Endodermal cell (in vitro differentiated cells): ENCODE data around the gene DUSP16. TPM values are rescaled to one million over a fixed set of nuclear protein-coding genes. Genes with fewer than 3 reads are reported as not detected.

Experiments
- DNase-seq: peaks from one replicate; pipeline ENCODE4 v3.0.0-alpha.2; 2017
- H3K27ac ChIP-seq: 2 replicates; pipeline ENCODE4 v1.5.1; 2013; ENCODE audit warnings: mild to moderate bottlenecking, low read depth, low read length, moderate library complexity
- H3K27me3 ChIP-seq: 2 replicates; pipeline ENCODE4 v1.6.1; 2013; ENCODE audit warnings: mild to moderate bottlenecking, low read length, moderate library complexity; ENCODE audit not compliant: insufficient read depth, control insufficient read depth, poor library complexity, severe bottlenecking
- H3K36me3 ChIP-seq: 2 replicates; pipeline ENCODE4 v1.7.0; 2013; ENCODE audit warnings: mild to moderate bottlenecking, low read length, moderate library complexity; ENCODE audit not compliant: control insufficient read depth, insufficient read depth
- H3K4me1 ChIP-seq: one replicate; pipeline ENCODE4 v1.7.0; 2013; ENCODE audit warnings: low read length; ENCODE audit not compliant: control insufficient read depth, insufficient read depth
- H3K4me3 ChIP-seq: 2 replicates; pipeline ENCODE4 v1.5.1; 2013; ENCODE audit warnings: mild to moderate bottlenecking, low read length, moderate library complexity
- H3K9ac ChIP-seq: 2 replicates; pipeline ENCODE4 v1.6.1; 2013; ENCODE audit warnings: mild to moderate bottlenecking, low read length, moderate library complexity; ENCODE audit not compliant: poor library complexity, severe bottlenecking; ENCODE audit errors: extremely low read depth
- H3K9me3 ChIP-seq: 2 replicates; pipeline ENCODE4 v1.6.1; 2013; ENCODE audit warnings: mild to moderate bottlenecking, low read length, moderate library complexity; ENCODE audit not compliant: control insufficient read depth
- H3K27ac Mint-ChIP-seq: 2 replicates; pipeline ENCODE4 v1.8.0; 2020; ENCODE audit warnings: mixed read lengths
- H3K27me3 Mint-ChIP-seq: 2 replicates; pipeline ENCODE4 v1.8.0; 2021; ENCODE audit warnings: mild to moderate bottlenecking, mixed read lengths; ENCODE audit not compliant: insufficient read depth
- H3K36me3 Mint-ChIP-seq: 2 replicates; pipeline ENCODE4 v1.8.0; 2020; ENCODE audit warnings: low read depth, mixed read lengths
- H3K4me1 Mint-ChIP-seq: 2 replicates; pipeline ENCODE4 v1.8.0; 2020; ENCODE audit warnings: mixed read lengths
- H3K4me3 Mint-ChIP-seq: 2 replicates; pipeline ENCODE4 v1.8.0; 2020; ENCODE audit warnings: mild to moderate bottlenecking, moderate library complexity, mixed read lengths
- H3K9me3 Mint-ChIP-seq: 2 replicates; pipeline ENCODE4 v1.8.0; 2020; ENCODE audit warnings: mild to moderate bottlenecking, mixed read lengths
- WGBS, 2 experiments: methylation state at CpG; one replicate each; pipeline versions ENCODE4 v1.1.5 to v1.1.7; 2013; ENCODE audit warnings: missing lambda C conversion rate in 2 of 2, mixed read lengths in 1 of 2; ENCODE audit not compliant: insufficient coverage in 1 of 2, insufficient read length in 1 of 2; 5-methylcytosine and 5-hydroxymethylcytosine counted together
- total RNA-seq, 2 donors: library from RNA; stranded (reverse); fragmentation: NEBNext Ultra II Directional in 1 of 2; extraction: Animal tissue kit (Norgen Biotek cat#: 25700) in 1 of 2; gene quantifications; 2 replicates in 1 of 2; 3 replicates in 1 of 2; pipeline ENCODE4 v1.2.1, GENCODE V29; 2021
- TF ChIP-seq, protein P1 (sequence below): fragments of 200-600 bp; sonication (generic); conservative IDR thresholded peaks from 2 replicates; pipeline ENCODE4 v1.5.0; 2021; ENCODE audit warnings: antibody characterized with exemption, mild to moderate bottlenecking

DUSP16 gene
- total RNA-seq, 2 donors from 2014 or later = 28.1 to 42.5 TPM

DNA sequence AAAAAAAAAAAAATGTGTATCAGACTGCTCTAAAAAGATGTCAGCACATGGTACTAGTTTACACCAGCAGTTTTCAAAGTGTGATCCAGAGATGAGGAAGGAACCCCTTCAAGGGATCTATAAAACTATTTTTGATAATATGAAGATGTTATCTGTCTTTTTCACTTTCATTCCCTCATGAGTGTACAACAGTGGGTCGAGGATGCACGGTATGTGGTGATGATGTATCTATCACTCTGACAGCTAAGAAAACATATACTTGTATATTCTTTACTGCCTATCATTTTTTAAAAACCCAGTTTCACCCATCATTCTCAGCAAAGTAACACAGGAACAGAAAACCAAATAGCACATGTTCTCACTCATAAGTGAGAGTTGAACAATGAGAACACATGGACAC lies 12.4 kb downstream of the DUSP16 start:
- Histone ChIP-seq H3K27me3 (no peaks in the 10 kb centered on the region), H3K9me3 (no peaks in the 10 kb centered on the region), H3K4me1 (no peaks in the 10 kb centered on the region), H3K9ac (no peak overlapping the region), H3K4me3 (no peak overlapping the region), H3K27ac (no peak overlapping the region), H3K36me3 (peaks cover 17% of the 10 kb centered on the region)
- Mint-ChIP-seq H3K9me3 (no peaks in the 10 kb centered on the region), H3K36me3 (peaks cover 27% of the 10 kb centered on the region), H3K4me3 (no peak overlapping the region), H3K4me1 (peaks cover 4% of the 10 kb centered on the region), H3K27me3 (no peaks in the 10 kb centered on the region), H3K27ac (peak overlapping the region; percentile 17)
- TF ChIP-seq, protein P1, sequence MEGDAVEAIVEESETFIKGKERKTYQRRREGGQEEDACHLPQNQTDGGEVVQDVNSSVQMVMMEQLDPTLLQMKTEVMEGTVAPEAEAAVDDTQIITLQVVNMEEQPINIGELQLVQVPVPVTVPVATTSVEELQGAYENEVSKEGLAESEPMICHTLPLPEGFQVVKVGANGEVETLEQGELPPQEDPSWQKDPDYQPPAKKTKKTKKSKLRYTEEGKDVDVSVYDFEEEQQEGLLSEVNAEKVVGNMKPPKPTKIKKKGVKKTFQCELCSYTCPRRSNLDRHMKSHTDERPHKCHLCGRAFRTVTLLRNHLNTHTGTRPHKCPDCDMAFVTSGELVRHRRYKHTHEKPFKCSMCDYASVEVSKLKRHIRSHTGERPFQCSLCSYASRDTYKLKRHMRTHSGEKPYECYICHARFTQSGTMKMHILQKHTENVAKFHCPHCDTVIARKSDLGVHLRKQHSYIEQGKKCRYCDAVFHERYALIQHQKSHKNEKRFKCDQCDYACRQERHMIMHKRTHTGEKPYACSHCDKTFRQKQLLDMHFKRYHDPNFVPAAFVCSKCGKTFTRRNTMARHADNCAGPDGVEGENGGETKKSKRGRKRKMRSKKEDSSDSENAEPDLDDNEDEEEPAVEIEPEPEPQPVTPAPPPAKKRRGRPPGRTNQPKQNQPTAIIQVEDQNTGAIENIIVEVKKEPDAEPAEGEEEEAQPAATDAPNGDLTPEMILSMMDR = no peak
- WGBS, 2 experiments = no CpG with 5 or more reads among the region's 2 CpGs
- no peak for DNase-seq

DNA sequence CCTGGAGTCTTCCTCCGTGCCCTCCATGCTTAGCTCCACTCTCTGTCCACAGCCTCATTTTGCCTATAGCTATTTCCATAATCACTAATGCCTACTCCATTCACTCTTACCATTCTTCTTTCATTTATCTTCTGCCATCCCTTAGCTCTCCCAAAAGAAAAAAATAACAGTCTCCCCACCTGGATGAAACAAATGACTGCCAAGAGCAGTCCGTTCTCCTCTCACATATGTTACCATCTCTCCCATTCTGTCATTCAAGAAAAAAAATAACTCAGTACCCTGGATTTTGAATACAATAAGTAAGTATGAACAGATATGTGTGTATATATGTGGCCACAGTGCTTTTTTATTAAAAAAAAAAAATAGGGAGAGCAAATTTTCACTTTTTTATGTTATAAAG lies 13.2 kb downstream of the DUSP16 start:
- H3K27ac Mint-ChIP-seq = no peak overlapping the region

DNA sequence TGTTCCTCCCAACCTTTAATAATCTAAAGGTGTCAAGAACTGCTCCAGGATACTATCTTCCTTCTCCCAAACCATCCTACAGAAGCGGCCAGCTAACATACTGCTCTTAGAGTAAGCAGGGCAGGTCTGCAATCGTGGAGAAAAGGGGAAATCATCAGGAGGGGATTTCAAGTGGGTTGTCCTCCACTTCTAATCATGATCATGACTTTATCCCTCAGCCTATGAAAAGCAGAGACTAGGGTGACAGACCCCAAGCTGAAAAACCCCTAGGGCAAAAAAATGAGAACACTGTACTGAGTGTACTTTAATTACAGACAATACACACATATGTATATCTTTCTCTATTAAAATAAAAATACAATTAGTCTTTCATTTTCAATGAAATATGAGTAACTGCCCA lies 13.9 kb downstream of the DUSP16 start:
- TF ChIP-seq, protein P1 = no peak
- no peak overlapping the region for H3K4me3 Mint-ChIP-seq
- no peak overlapping the region for H3K4me3 ChIP-seq
- no peak for DNase-seq
- H3K27ac Mint-ChIP-seq = no peak overlapping the region
- H3K9me3 Mint-ChIP-seq = no peaks in the 10 kb centered on the region
- H3K36me3 Mint-ChIP-seq = peaks cover 19% of the 10 kb centered on the region
- no peaks in the 10 kb centered on the region for H3K27me3 ChIP-seq
- H3K36me3 ChIP-seq = peaks cover 12% of the 10 kb centered on the region
- H3K9me3 ChIP-seq = no peaks in the 10 kb centered on the region
- H3K4me1 ChIP-seq = no peaks in the 10 kb centered on the region
- 92 to 100% methylated on average over 1 to 2 of the region's 2 CpGs for WGBS, 2 experiments
- H3K27me3 Mint-ChIP-seq = no peaks in the 10 kb centered on the region
- H3K4me1 Mint-ChIP-seq = peaks cover 4% of the 10 kb centered on the region
- H3K9ac ChIP-seq = no peak overlapping the region
- H3K27ac ChIP-seq = no peak overlapping the region

More for the DNA sequence above, 13.2 kb downstream of the DUSP16 start:
- Histone ChIP-seq H3K27me3 (no peaks in the 10 kb centered on the region), H3K36me3 (peaks cover 16% of the 10 kb centered on the region), H3K4me3 (no peak overlapping the region), H3K9me3 (no peaks in the 10 kb centered on the region), H3K9ac (no peak overlapping the region), H3K4me1 (no peaks in the 10 kb centered on the region), H3K27ac (no peak overlapping the region)
- Mint-ChIP-seq H3K4me3 (no peak overlapping the region), H3K9me3 (no peaks in the 10 kb centered on the region), H3K4me1 (peaks cover 4% of the 10 kb centered on the region), H3K27me3 (no peaks in the 10 kb centered on the region), H3K36me3 (peaks cover 21% of the 10 kb centered on the region)
- no peak for DNase-seq
- WGBS, 2 experiments = 83 to 86% methylated on average over 1 of the region's 2 CpGs
- TF ChIP-seq, protein P1 = no peak
